Measurements from ENCODE around the gene SHC3.

The SHC3 gene

GRCh38 chr9:89109666-89110065 lies 69.0 kb downstream of the SHC3 start:
- no peak for DNase-seq (ENCODE audit: low spot score)

- DNase-seq (ENCODE audit: low spot score), result no peak
Measured at GRCh38 chr9:89107406-89107805, 71.2 kb downstream of the SHC3 start.

DNA sequence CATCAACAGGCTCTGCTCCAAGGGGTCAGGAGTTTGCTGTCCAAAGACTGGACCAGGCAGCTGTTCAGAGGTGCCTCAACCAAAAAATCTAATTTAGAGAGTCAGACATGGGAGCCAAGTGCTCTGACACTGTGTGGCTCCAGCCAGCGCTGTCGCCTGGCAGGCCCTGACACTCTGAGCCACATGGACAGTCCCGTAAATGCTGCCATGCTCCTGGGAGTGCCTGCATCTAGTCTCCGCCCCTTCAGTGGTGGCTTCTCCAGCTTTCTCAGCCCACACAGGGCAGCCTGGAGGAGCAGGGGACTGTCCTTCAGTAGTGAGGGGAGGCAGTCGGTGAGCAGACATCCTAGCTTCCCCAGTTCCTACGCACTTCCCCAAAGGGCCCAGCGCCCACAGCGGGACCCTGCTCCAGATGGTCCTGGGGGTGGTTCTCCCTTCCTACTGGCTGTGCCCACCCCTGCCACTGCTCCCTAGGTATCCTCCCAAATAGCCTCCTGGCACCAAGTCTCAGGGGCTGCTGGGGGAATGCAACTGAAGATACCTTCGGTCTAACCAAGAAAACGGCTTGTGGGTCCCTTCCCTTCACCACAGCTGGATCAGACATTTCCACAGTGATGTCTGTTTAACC lies 72.3 kb downstream of the SHC3 start:
- no peak for DNase-seq (ENCODE audit: low spot score)

GRCh38 chr9:89104821-89105220 lies 73.8 kb downstream of the SHC3 start:
- DNase-seq (ENCODE audit: low spot score), result no peak

DNA sequence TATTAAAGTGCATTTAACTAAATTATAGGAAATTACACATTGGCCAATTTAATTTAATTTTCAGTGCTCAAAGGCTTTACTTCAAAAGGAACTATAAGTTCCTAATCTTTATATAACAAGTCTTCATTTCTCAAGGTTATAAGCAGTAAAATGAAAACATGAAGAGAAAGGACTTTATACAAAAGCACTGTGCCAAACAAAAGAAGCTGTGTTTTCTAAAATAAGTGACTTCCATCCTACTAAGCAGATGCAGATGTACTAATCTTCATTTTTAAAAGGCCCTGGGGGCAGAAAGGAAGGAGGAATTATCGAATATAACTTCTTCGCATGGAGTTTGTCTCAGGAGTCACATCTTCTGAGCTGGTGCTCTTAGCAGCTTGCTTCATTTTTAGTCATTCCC lies 81.4 kb downstream of the SHC3 start:
- DNase-seq (ENCODE audit: low spot score), result no peak

- DNase-seq (ENCODE audit: low spot score), result no peak
Measured at GRCh38 chr9:89096807-89097206, 81.8 kb downstream of the SHC3 start.

DNA sequence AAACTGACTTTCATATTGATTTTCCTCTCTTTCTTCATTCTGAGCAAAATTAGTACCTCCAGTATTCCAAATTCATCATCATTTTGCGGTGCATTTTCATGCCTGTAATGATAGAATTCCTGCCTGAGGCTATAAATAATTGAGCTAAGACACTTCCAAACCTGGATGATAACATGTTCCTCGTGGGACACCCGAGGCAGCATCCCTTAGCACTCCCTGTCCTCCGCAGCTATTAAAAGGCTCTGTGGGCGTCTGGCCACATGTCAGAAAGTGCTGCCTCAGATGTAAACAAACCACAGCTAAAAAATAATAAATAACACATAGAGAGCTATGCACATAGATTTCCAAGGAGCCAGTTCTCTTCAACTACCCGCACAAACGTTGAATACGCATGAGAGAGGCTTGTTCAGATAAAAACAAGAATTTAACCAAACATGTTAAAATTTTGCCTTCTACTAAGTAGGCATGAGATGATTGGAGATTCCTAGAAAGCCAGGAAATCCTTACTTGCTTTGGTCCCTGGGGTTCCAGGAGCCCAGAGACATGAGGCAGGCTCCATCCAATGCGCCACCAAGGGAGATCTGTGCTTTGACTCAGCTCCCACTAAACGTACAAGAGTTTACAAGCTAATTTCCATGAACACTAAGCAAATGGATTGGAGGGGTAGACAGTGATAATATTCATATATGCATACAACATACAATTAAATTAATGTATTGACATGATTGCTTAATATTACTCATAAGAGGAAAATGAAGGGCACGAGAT lies 82.7 kb downstream of the SHC3 start:
- DNase-seq (ENCODE audit: low spot score), result no peak

- DNase-seq (ENCODE audit: low spot score), result no peak
Measured at GRCh38 chr9:89093201-89093975, 85.2 kb downstream of the SHC3 start.

DNA sequence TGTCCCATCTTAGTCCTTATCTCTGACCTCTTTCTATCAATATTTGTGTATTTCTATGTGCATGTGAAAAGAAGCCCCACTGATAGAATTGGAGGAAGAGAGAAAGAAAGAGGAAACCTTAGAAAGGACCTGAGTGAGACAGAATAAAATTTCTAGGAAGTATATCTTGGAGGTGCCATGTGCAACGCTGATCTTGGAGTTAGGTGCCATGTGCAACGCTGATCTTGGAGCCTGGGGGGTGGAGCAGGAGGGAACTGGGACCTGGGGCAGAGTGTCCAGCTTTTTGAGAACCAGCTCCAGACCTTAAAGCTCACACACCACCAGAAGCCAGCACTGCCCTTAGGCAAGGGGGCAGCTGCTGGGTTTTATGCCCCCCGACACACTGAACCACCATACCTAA lies 89.4 kb downstream of the SHC3 start:
- DNase-seq (ENCODE audit: low spot score), result no peak

DNA sequence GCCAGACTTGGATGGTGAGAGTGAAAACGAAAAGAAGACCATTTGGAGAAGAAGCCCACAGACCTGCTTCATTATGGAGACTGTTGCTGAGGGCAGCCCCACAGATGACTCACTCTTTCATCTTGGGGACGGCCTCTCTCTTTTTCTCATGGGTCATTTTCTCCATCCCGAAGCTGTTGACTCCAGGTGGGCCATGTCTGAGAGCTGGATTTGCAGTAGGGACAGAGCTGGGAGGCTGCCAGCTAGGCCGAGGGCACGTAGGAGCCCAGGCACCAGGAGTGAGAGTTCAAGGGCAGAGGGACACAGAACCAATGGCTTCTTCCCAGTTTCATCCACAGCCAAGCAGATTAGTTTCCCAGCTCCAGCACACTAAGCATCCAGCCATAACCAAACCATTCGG lies 95.0 kb downstream of the SHC3 start:
- no peak for DNase-seq (ENCODE audit: low spot score)

DNA sequence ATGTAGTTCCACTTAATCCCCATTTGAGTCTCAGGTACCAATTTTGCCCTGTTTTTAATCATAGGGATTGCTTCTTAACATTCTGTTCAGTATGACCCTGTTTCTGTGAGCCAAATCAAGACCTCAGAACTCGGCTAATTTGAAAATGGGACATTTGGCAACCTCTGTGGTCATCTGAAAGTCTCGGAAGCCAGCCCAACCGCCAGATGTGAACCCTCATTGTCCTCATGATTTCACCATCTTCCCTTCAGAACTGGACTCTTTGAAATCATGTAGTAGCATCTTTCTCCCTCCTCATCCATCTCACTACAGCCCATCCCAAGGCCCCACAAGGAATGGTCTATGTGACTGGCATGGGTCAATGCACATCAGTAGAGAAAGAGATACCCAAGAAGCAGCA lies 98.4 kb downstream of the SHC3 start:
- no peak for DNase-seq (ENCODE audit: low spot score)

DNA sequence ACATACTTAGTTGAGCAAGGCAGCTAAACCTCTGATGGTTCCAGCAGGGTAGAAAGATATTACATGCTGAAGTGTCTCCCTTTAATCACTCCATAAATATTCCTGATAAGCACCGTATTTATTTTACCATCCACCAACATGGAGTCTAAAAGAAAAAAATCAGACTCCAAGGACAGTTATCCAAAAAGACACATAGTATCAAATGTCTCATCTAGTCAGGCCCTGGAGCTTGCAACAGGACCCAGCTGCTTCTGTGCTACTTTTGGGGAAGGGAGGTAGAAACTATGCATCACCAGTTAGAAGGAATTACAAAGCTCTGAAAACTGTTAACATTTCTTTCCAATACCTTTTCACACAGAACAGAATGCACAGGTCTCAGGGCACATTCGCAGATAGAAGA lies 99.2 kb downstream of the SHC3 start:
- DNase-seq (ENCODE audit: low spot score), result no peak

DNA sequence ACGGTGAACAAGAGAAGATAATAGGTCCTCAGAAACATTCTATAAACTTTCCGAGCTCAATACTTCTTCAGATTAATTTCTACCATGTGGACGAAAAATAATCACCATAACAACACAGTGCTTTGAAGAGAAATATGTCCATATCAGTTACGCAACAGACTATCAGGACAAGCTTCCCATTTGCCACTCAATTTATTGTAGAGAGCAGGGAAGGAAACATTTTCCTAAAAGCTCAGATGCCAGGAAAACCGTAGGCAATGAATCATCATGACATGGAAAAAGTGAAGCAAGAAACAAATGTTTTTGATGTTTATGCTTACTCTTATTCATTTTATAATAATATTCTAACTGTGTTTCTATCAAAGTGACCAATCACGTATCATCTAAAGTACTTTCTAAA lies 99.8 kb downstream of the SHC3 start:
- DNase-seq (ENCODE audit: low spot score), result peak; percentile 1

GRCh38 chr9:89078421-89078820 lies 100.2 kb downstream of the SHC3 start:
- DNase-seq (ENCODE audit: low spot score), result no peak

DNA sequence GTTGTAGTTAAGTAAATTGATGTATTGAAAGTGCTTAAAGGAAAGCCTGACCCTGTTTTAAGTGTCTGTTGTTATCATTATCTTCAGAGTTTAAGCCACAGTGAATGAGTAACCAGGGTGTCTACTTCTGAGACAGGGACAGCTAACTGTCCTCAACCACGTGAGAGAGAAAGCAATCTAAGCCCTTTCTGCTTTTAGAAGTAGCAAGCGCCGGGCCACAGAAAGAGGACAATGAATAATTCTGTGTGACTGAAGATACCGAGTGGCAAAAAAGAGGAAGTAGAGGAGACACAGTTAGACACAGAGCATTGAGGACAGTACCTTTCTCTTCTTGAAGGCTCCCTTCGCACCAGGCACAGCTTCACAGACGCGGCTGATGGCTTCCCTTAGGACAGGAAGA lies 101.1 kb downstream of the SHC3 start:
- DNase-seq (ENCODE audit: low spot score), result no peak

DNA sequence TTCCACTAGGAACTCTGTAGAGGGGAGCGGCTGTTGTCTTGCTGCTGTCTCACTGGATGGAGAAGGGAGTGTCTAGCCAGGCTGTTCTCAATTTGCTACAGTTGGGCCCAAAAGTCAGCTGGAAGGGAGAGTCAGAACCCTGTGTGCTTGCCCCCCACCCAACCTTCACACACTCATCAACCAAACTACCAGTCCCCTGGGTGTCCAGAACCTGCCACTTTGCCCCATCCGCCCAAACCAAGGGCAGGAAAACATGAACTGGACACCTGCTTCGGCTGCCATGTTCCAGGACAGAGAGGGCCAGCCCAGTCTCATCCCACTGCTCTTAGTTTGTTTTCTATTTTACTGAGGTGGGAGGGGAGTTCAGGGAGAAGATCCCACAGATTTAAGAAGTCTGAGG lies 105.2 kb downstream of the SHC3 start:
- DNase-seq (ENCODE audit: low spot score), result no peak

DNA sequence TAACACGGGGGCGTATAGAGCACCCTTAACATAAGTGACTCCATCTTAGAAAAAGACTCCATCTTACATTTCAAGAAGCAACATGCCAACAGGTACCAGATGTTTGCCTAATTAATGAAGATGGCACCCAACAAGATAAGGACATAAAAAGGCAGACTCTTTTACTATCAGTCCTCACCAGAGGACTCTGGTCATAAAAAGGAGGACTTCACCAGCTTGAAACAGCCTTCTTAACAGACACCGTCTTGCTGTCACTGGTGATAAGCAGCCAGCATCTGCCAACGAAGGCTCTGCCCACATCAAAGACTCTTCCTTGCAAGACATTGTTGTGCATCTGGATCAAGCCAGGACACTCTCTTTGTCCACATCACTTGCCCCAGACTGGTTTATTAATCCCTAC lies 107.0 kb downstream of the SHC3 start:
- DNase-seq (ENCODE audit: low spot score), result no peak

DNA sequence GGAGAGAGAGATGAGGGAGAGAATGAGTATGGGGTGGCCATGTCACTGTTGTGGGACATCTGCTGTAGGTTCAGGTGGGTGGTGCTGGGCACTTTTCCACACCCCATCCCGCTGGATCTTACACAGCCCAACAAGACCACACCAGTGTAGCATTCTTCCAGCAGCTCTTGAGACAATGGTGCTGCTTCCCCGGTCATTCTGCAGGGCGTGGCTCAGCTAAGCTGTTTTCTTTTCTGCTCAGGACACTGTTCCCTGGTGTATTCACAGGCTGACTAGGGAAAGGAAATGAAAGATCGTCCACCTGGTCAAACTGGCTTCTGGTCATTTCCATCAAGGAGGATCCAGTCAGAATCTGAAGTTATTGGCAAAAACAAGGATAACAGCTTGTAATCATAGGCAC lies 111.8 kb downstream of the SHC3 start:
- DNase-seq (ENCODE audit: low spot score), result no peak

- DNase-seq (ENCODE audit: low spot score), result no peak
Measured at GRCh38 chr9:89065921-89066320, 112.7 kb downstream of the SHC3 start.

DNA sequence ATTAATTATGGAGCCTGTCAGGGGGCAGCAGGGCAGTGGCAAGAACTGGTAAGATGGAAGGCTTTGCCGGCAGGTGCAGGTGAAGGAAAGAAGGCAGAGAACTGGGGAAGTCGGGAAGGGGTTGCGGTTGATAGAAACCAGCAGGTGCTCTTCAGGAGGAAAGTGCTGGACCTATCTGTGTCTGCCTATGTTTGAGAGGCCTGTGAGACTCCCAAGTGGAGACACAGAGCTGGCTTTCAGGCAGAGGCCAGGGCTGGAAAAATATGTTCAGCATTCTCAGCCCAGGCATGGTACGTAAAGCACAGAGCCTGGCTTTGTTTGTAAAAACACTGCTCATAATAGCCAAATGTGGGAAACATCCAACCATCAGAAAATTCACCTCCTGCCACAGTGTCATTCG lies 117.8 kb downstream of the SHC3 start:
- DNase-seq (ENCODE audit: low spot score), result no peak

DNA sequence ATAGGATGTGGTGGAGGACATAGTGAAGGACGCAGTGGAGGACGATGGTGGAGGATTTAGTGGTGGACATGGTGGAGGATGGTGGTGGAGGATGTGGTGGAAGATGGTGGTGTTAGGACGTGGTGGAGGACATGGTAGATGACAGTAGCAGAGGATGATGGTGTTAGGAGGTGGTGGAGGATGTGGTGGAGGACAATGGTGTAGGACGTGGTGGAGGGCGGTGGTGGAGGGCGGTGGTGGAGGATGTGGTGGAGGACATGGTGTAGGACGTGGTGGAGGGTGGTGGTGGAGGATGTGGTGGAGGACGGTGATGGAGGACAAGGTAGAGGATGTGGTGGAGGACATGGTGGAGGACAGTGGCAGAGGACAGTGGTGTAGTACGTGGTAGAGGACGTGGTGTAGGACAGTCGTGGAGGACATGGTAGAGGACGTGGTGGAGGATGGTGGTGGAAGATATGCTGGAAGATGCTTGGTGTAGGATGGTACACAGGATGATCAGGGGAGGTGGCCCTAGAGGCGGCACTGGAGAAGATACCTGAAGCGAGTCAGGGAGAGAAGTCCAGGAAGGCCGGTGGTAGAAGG lies 118.6 kb downstream of the SHC3 start:
- no peak for DNase-seq (ENCODE audit: low spot score)

DNA sequence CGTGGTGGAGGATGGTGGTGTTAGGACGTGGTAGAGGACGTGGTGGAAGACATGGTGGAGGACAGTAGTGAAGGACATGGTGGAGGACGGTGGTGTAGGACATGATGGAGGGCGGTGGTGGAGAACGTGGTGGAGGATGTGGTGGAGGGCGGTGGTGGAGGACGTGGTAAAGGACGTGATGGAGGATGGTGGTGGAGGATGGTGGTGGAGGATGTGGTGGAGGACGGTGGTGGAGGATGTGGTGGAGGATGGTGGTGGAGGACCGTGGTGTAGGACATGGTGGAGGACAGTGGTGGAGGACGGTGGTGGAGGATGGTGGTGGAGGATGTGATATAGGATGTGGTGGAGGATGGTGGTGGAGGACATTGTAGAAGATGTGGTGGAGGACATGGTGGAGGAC lies 119.7 kb downstream of the SHC3 start:
- no peak for DNase-seq (ENCODE audit: low spot score)
